ENCODE results near the gene OR51B2. TPM values are rescaled to one million over a fixed set of nuclear protein-coding genes. Genes with fewer than 3 reads are reported as not detected.

OR51B2 gene
- total RNA-seq, 1 experiment from 2014 or later: not detected

GRCh38 chr11:5293028-5293427 is 31.1 kb downstream of the OR51B2 start:
- no peak for TF ChIP-seq TCF7L2 (IDR thresholded peaks at IDR 0.05; ENCODE audit: low read depth, low read length)
- TF ChIP-seq SIN3A (IDR thresholded peaks at IDR 0.05; ENCODE audit: borderline replicate concordance, insufficient read depth, low read depth, low read length): no peak
- TF ChIP-seq CTCF (IDR thresholded peaks at IDR 0.05): no peak
- TF ChIP-seq REST (IDR thresholded peaks at IDR 0.05; ENCODE audit: insufficient read depth in 1 of 2, low read depth in 2 of 2, low read length in 1 of 2): no peak
- no peak for TF ChIP-seq POLR2AphosphoS5 (IDR thresholded peaks at IDR 0.05; ENCODE audit: low read depth, low read length)
- Histone ChIP-seq H3K27ac (ENCODE audit: low read length) (no peak overlapping the region), H3K4me3 (ENCODE audit: low read depth in 2 of 2, low read length in 2 of 2) (no peak overlapping the region), H3K9me3 (ENCODE audit: control insufficient read depth, insufficient read depth, low read depth, low read length) (no peaks in the 10 kb centered on the region), H3K36me3 (ENCODE audit: control insufficient read depth, insufficient read depth, low read length) (no peaks in the 10 kb centered on the region), H3K27me3 (ENCODE audit: control insufficient read depth, insufficient read depth, low read length) (peaks cover 5% of the 10 kb centered on the region; the same call in 1 of the 2 replicates), H3K4me1 (ENCODE audit: control insufficient read depth, insufficient read depth, low read length) (no peaks in the 10 kb centered on the region)
- DNase-seq (ENCODE audit: low read depth, low spot score) (no peak), ATAC-seq (no peak)
- ChIA-PET POLR2A (no interaction called here), CTCF (no interaction called here)
- BruUV-seq (replicated peaks): no TSS peak
- intact Hi-C loops (cut with micrococcal nuclease; ENCODE audit: unreplicated experiment): no loop called here
- in situ Hi-C loops (cut with HindIII; ENCODE audit: low pct_unique_long_range_greater_than_20kb, low sequenced_read_pairs): no loop called here

GRCh38 chr11:5291207-5291838 is 32.8 kb downstream of the OR51B2 start:
- H3K9me3 ChIP-seq (ENCODE audit: control insufficient read depth, insufficient read depth, low read depth, low read length): no peaks in the 10 kb centered on the region
- CTCF ChIA-PET: interaction anchor here (0.5 to 0.7 kb wide), 3 partner anchors 83 to 402 kb away, joined by 3 to 5 read pairs (median 5); no protein-coding TSS in a partner anchor
- DNase-seq (ENCODE audit: low read depth, low spot score) (peak; percentile 38), ATAC-seq (peak; percentile 94)
- intact Hi-C loops (cut with micrococcal nuclease; ENCODE audit: unreplicated experiment): loop anchor here (2.0 kb wide), 2 partner anchors 87 to 167 kb away; no protein-coding TSS in a partner anchor
- POLR2A ChIA-PET: interaction anchor here (0.6 kb wide), 2 partner anchors 72 to 251 kb away, joined by 3 to 5 read pairs; no protein-coding TSS in a partner anchor
- H3K27me3 ChIP-seq (ENCODE audit: control insufficient read depth, insufficient read depth, low read length): peaks cover 2% of the 10 kb centered on the region; the same call in 1 of the 2 replicates
- H3K4me1 ChIP-seq (ENCODE audit: control insufficient read depth, insufficient read depth, low read length): no peaks in the 10 kb centered on the region
- no peaks in the 10 kb centered on the region for H3K36me3 ChIP-seq (ENCODE audit: control insufficient read depth, insufficient read depth, low read length)
- no peak overlapping the region for H3K4me3 ChIP-seq (ENCODE audit: low read depth in 2 of 2, low read length in 2 of 2)
- no TSS peak for BruUV-seq (replicated peaks)
- in situ Hi-C loops (cut with HindIII; ENCODE audit: low pct_unique_long_range_greater_than_20kb, low sequenced_read_pairs): no loop called here
- TF ChIP-seq CTCF (IDR thresholded peaks at IDR 0.05) (peak; percentile 81), POLR2AphosphoS5 (IDR thresholded peaks at IDR 0.05; ENCODE audit: low read depth, low read length) (no peak)
- H3K27ac ChIP-seq (ENCODE audit: low read length): no peak overlapping the region

All from Panc1 (cell line).